Activated naive CD4-positive, alpha-beta T cell treated with anti-CD3 and anti-CD28 coated beads, Interleukin-2, amount 10 ng/mL, durations not matched to agents 7 days and 5 days (primary cell): ENCODE measurements around the gene RPS8.
"Not testable (repeated sequence)": the region's sequence is repeated elsewhere in the genome, so short reads cannot be mapped to it uniquely, and the experiment has no call there.

ENCODE experiments used
- CTCF ChIA-PET: fragments of 350-600 bp; sonication (Branson Sonifier 250); formaldehyde crosslinking; loops from one replicate; lab custom pipeline; 2021; ENCODE audit warnings: antibody characterized with exemption; lab: Charles Lee
- DNase-seq: peaks from one replicate; pipeline ENCODE4 v3.0.0-alpha.2; 2020
- H3K27ac Mint-ChIP-seq: one replicate; pipeline ENCODE4 v1.8.0; 2021; ENCODE audit warnings: mild to moderate bottlenecking, moderate library complexity, mixed read lengths
- H3K27me3 Mint-ChIP-seq: one replicate; pipeline ENCODE4 v1.8.0; 2021; ENCODE audit warnings: mild to moderate bottlenecking, mixed read lengths
- H3K36me3 Mint-ChIP-seq: one replicate; pipeline ENCODE4 v1.8.0; 2021; ENCODE audit warnings: mixed read lengths
- H3K4me1 Mint-ChIP-seq: one replicate; pipeline ENCODE4 v1.8.0; 2021; ENCODE audit warnings: mixed read lengths
- H3K4me3 Mint-ChIP-seq: one replicate; pipeline ENCODE4 v1.8.0; 2021; ENCODE audit warnings: mild to moderate bottlenecking, moderate library complexity, mixed read lengths
- H3K9me3 Mint-ChIP-seq: one replicate; pipeline ENCODE4 v1.8.0; 2021; ENCODE audit warnings: mixed read lengths

Gene RPS8

DNA sequence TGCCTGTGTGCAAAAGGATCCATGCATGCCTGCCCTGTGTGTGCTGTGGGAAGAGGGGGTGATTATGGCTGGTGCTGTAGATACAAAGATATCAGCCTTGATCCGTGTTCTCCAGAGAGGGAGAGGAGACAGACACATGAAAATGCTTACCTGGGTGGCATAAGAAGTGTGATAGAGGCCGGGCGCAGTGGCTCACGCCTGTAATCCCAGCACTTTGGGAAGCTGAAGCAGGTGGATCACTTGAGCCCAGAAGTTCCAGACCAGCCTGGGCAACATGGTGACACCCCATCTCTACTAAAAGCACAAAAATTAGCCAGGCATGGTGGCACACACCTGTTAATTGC, 35.4 kb downstream of the RPS8 start:
- Mint-ChIP-seq H3K4me1 (peaks cover 82% of the 10 kb centered on the region), H3K36me3 (peaks cover 44% of the 10 kb centered on the region), H3K27ac (peak overlapping the region; percentile 99)
- CTCF ChIA-PET: interaction anchor here (4.1 to 4.5 kb wide), 2 partner anchors 8 to 10 kb away, joined by 35 to 39 read pairs; partner anchors contain the start of gene PLK3
- not testable (repeated sequence) for H3K9me3 Mint-ChIP-seq, H3K27me3 Mint-ChIP-seq, H3K4me3 Mint-ChIP-seq, DNase-seq

GRCh38 chr1:44811234-44811633, 35.9 kb downstream of the RPS8 start:
- peak overlapping the region; percentile 99 for H3K27ac Mint-ChIP-seq
- no peak for DNase-seq
- CTCF ChIA-PET: interaction anchor here (4.1 to 4.5 kb wide), 2 partner anchors 8 to 11 kb away, joined by 35 to 39 read pairs; partner anchors contain the start of gene PLK3
- no peaks in the 10 kb centered on the region for H3K9me3 Mint-ChIP-seq
- peaks cover 81% of the 10 kb centered on the region for H3K4me1 Mint-ChIP-seq
- H3K27me3 Mint-ChIP-seq: no peaks in the 10 kb centered on the region
- no peak overlapping the region for H3K4me3 Mint-ChIP-seq
- H3K36me3 Mint-ChIP-seq: peaks cover 43% of the 10 kb centered on the region

- H3K36me3 Mint-ChIP-seq: peaks cover 36% of the 10 kb centered on the region
- no peaks in the 10 kb centered on the region for H3K9me3 Mint-ChIP-seq
- H3K4me1 Mint-ChIP-seq: peaks cover 74% of the 10 kb centered on the region
- peak overlapping the region; percentile 99 for H3K27ac Mint-ChIP-seq
- CTCF ChIA-PET: interaction anchor here (0.8 to 1.7 kb wide), 5 partner anchors 10 to 91 kb away, joined by 3 to 11 read pairs (median 3); partner anchors contain the start of gene PLK3
- peak overlapping the region; percentile 78 for H3K4me3 Mint-ChIP-seq
- no peak for DNase-seq
- H3K27me3 Mint-ChIP-seq: no peaks in the 10 kb centered on the region
These were observed 37.6 kb downstream of the RPS8 start for GRCh38 chr1:44812822-44813543.

DNA sequence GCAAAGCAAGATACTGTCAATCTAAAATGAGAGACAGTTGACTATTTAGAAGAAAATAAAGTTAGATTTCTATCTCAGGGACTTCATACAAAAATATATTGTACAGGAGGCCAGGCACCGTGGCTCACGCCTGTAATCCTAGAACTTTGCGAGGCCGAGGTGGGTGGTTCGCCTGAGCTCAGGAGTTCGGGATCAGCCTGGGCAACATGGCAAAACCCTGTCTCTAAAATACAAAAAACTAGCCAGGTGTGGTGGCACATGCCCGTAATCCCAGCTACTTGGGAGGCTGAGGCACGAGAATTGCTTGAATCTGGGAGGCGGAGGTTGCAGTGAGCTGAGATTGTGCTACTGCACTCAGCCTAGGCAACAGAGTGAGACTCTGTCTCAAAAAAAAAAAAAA, 40.6 kb downstream of the RPS8 start:
- CTCF ChIA-PET: interaction anchor here (0.9 kb wide), 1 partner anchor 16 kb away, joined by 5 read pairs; the partner anchor contains the start of gene PLK3
- peaks cover 23% of the 10 kb centered on the region for H3K36me3 Mint-ChIP-seq
- not testable (repeated sequence) for DNase-seq, H3K9me3 Mint-ChIP-seq, H3K4me3 Mint-ChIP-seq, H3K27me3 Mint-ChIP-seq, H3K27ac Mint-ChIP-seq
- peaks cover 72% of the 10 kb centered on the region for H3K4me1 Mint-ChIP-seq

GRCh38 chr1:44817307-44817706, 42.0 kb downstream of the RPS8 start:
- no peaks in the 10 kb centered on the region for H3K27me3 Mint-ChIP-seq
- H3K27ac Mint-ChIP-seq: peak overlapping the region; percentile 74
- peak overlapping the region; percentile 29 for H3K4me3 Mint-ChIP-seq
- H3K36me3 Mint-ChIP-seq: peaks cover 14% of the 10 kb centered on the region
- no peaks in the 10 kb centered on the region for H3K9me3 Mint-ChIP-seq
- peaks cover 65% of the 10 kb centered on the region for H3K4me1 Mint-ChIP-seq
- DNase-seq: no peak
- CTCF ChIA-PET: interaction anchor here (1.8 to 6.9 kb wide), 4 partner anchors 8 to 89 kb away, joined by 4 to 68 read pairs (median 26); partner anchors contain the start of genes BTBD19, DYNLT4 and PLK3

DNA sequence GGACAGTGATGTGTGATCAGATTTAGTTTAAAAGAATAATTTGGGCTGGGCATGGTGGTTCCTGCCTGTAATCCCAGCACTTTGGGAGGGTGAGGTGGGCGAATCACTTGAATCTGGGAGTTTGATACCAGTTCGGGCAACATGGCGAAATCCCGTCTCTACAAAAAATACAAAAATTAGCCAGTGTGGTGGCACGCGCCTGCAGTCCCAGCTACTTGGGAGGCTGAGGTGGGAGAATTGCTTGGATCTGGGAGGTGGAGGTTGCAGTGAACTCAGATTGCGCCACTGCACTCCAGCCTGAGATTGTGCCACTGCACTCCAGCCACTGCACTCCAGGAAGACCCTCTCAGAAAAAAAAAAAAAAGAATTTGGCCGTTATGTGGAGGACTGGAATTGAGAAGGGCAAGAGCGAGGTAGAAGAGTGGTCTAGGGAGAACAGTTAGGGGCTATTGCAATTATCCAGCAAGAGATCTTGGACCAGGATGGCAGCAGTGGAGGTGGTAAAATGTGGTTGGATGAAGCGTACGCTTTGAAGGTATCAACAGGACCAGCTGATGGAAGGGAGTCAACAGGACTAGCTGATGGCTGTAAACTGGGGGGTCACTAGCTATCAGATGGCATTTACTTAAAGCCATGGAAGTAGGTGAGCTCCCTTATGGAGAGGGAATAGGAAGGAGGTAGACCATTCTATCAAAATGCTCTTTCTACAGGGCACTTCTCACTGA, 42.6 kb downstream of the RPS8 start:
- peak overlapping the region; percentile 100 for H3K27ac Mint-ChIP-seq
- peaks cover 68% of the 10 kb centered on the region for H3K4me1 Mint-ChIP-seq
- CTCF ChIA-PET: interaction anchor here (0.7 to 6.9 kb wide), 6 partner anchors 9 to 1440 kb away, joined by 3 to 68 read pairs (median 9); partner anchors contain the start of genes BTBD19, DYNLT4 and PLK3
- no peak for DNase-seq
- H3K9me3 Mint-ChIP-seq: no peaks in the 10 kb centered on the region
- H3K27me3 Mint-ChIP-seq: peaks cover 4% of the 10 kb centered on the region
- peak overlapping the region; percentile 58 for H3K4me3 Mint-ChIP-seq
- H3K36me3 Mint-ChIP-seq: peaks cover 14% of the 10 kb centered on the region

DNA sequence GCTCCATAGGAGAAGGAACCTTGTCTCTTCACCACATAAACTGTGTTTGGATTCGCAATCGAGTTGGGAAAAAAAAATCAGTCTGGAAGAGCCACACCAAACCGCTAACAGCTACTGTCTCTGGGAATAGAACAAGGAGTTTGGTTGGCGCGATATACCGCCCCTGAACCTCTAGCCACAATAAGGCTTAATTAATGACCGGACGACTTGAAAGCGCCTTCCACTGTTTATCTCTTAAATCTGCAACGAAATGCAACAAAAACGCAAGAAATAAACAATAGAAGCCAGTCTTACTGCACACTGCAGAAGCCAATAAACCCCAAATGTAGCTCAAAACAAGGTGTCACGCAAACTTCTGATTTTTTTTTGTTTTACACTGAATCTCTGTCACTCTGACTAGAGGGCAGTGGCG, 43.9 kb downstream of the RPS8 start:
- Mint-ChIP-seq H3K4me3 (peak overlapping the region; percentile 88), H3K9me3 (no peaks in the 10 kb centered on the region), H3K36me3 (peaks cover 10% of the 10 kb centered on the region), H3K27me3 (peaks cover 5% of the 10 kb centered on the region), H3K27ac (peak overlapping the region; percentile 100), H3K4me1 (peaks cover 61% of the 10 kb centered on the region)
- DNase-seq: no peak
- CTCF ChIA-PET: interaction anchor here (0.7 to 6.9 kb wide), 8 partner anchors 10 to 483 kb away, joined by 3 to 68 read pairs (median 4); partner anchors contain the start of genes BTBD19, DYNLT4 and PLK3

DNA sequence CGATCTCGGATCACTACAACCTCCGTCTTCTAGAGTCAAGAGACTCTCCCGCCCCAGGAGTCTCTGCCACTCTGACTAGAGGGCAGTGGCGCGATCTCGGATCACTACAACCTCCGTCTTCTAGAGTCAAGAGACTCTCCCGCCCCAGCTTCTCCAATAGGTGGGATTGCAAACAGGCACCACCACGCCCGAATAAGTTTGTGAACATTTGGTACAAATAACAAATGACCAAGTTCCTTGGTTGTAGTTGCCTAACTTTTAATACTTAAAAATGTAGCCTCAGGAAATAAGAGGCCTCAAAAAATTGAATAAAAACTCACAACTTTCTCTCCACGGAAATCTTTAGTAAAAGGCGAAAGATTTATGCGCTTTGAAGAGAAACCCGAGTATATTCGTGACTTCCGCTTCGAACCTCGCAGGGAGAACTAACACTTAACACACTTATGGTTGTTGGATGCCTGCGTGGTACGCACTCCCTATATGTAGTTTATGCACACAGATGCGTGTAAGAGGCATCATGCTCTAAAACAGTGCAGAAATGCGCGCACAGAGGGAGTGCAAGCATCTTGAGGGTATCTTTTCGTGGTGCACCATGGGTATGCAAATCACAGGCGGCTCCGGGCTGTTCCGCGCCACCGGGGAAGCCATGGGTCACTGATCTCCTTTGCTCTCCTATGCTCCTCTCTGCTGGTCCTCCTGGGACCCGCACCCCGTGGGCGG, 44.4 kb downstream of the RPS8 start:
- CTCF ChIA-PET: interaction anchor here (0.9 to 6.9 kb wide), 8 partner anchors 11 to 34 kb away, joined by 3 to 68 read pairs (median 4); partner anchors contain the start of genes BTBD19, DYNLT4 and PLK3
- H3K36me3 Mint-ChIP-seq: peaks cover 9% of the 10 kb centered on the region
- H3K4me1 Mint-ChIP-seq: peaks cover 58% of the 10 kb centered on the region
- peak; percentile 86 for DNase-seq
- peaks cover 5% of the 10 kb centered on the region for H3K27me3 Mint-ChIP-seq
- peak overlapping the region; percentile 88 for H3K4me3 Mint-ChIP-seq
- no peaks in the 10 kb centered on the region for H3K9me3 Mint-ChIP-seq
- H3K27ac Mint-ChIP-seq: peak overlapping the region; percentile 100

GRCh38 chr1:44820328-44821239, 45.2 kb downstream of the RPS8 start:
- Mint-ChIP-seq H3K36me3 (peaks cover 3% of the 10 kb centered on the region), H3K4me3 (peak overlapping the region; percentile 88), H3K27ac (peak overlapping the region; percentile 100), H3K4me1 (peaks cover 50% of the 10 kb centered on the region), H3K27me3 (peaks cover 9% of the 10 kb centered on the region), H3K9me3 (no peaks in the 10 kb centered on the region)
- no peak for DNase-seq
- CTCF ChIA-PET: interaction anchor here (1.2 to 6.9 kb wide), 7 partner anchors 10 to 191 kb away, joined by 3 to 68 read pairs (median 6); partner anchors contain the start of genes BTBD19, DYNLT4, PLK3 and UROD

DNA sequence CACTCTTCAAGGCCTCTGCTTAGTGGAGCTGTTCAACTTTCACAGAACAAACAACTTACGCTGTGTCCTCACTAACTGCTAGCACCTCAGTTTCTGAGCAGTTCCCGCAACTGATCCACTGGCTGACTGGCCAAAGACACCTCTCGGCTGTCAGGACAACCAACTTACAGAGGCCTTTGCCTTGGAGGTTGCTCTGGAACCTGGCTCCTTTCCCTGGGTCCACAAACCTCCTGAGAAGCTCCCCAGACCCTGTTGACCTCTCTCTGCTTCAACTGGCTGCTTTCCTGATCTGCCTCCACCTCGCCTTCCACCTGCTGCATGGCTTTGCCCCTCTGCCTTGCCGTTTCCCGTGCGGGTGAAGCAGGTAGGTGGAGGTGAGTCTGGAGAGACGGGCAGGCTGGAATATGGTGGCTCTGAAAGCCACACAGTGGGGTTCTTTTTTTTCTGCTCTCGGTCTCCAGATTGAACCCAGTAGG, 45.9 kb downstream of the RPS8 start:
- CTCF ChIA-PET: interaction anchor here (1.0 to 6.9 kb wide), 8 partner anchors 9 to 479 kb away, joined by 3 to 68 read pairs (median 4); partner anchors contain the start of genes BTBD19, DYNLT4, PLK3 and UROD
- Mint-ChIP-seq H3K27me3 (peaks cover 9% of the 10 kb centered on the region), H3K27ac (peak overlapping the region; percentile 100), H3K4me3 (peak overlapping the region; percentile 88), H3K36me3 (peaks cover 3% of the 10 kb centered on the region), H3K4me1 (peaks cover 52% of the 10 kb centered on the region), H3K9me3 (no peaks in the 10 kb centered on the region)
- DNase-seq: no peak

GRCh38 chr1:44822131-44822701, 46.9 kb downstream of the RPS8 start:
- Mint-ChIP-seq H3K27me3 (peaks cover 9% of the 10 kb centered on the region), H3K4me3 (no peak overlapping the region), H3K4me1 (peaks cover 50% of the 10 kb centered on the region), H3K27ac (peak overlapping the region; percentile 7), H3K36me3 (peaks cover 3% of the 10 kb centered on the region), H3K9me3 (no peaks in the 10 kb centered on the region)
- no peak for DNase-seq
- CTCF ChIA-PET: interaction anchor here (1.0 to 6.9 kb wide), 8 partner anchors 8 to 478 kb away, joined by 3 to 68 read pairs (median 4); partner anchors contain the start of gene PLK3

- Mint-ChIP-seq H3K9me3 (no peaks in the 10 kb centered on the region), H3K36me3 (no peaks in the 10 kb centered on the region), H3K4me1 (peaks cover 44% of the 10 kb centered on the region), H3K4me3 (no peak overlapping the region), H3K27ac (no peak overlapping the region), H3K27me3 (peaks cover 9% of the 10 kb centered on the region)
- no peak for DNase-seq
- CTCF ChIA-PET: interaction anchor here (1.3 to 6.9 kb wide), 5 partner anchors 13 to 94 kb away, joined by 3 to 68 read pairs (median 6); partner anchors contain the start of gene PLK3
These were observed 47.7 kb downstream of the RPS8 start for GRCh38 chr1:44822981-44823451.
